Osteocyte (in vitro differentiated cells): ENCODE measurements around the gene EME2. TPM values are rescaled to one million over a fixed set of nuclear protein-coding genes. Genes with fewer than 3 reads are reported as not detected.

Source experiments
- DNase-seq: peaks from one replicate; pipeline ENCODE4 v3.0.0; 2021; ENCODE audit warnings: mixed read lengths; ENCODE audit not compliant: unreplicated experiment; ENCODE audit errors: extremely low spot score
- H3K27ac Mint-ChIP-seq: one replicate; pipeline ENCODE4 v1.8.0; 2021; ENCODE audit warnings: mild to moderate bottlenecking, mixed read lengths; ENCODE audit not compliant: unreplicated experiment
- H3K27me3 Mint-ChIP-seq: one replicate; pipeline ENCODE4 v1.8.0; 2021; ENCODE audit warnings: mixed read lengths; ENCODE audit not compliant: unreplicated experiment
- H3K36me3 Mint-ChIP-seq: one replicate; pipeline ENCODE4 v1.8.0; 2021; ENCODE audit warnings: mixed read lengths; ENCODE audit not compliant: unreplicated experiment
- H3K4me1 Mint-ChIP-seq: one replicate; pipeline ENCODE4 v1.8.0; 2021; ENCODE audit warnings: mixed read lengths; ENCODE audit not compliant: unreplicated experiment
- H3K4me3 Mint-ChIP-seq: one replicate; pipeline ENCODE4 v1.8.0; 2021; ENCODE audit warnings: mild to moderate bottlenecking, moderate library complexity, mixed read lengths; ENCODE audit not compliant: unreplicated experiment
- H3K9me3 Mint-ChIP-seq: one replicate; pipeline ENCODE4 v1.8.0; 2021; ENCODE audit warnings: mixed read lengths; ENCODE audit not compliant: unreplicated experiment
- total RNA-seq: library from RNA; stranded (reverse); gene quantifications from 2 replicates; pipeline ENCODE4 v1.2.1, GENCODE V29; 2021
- TF ChIP-seq, protein P1 (sequence below): fragments of 200-600 bp; sonication (generic); IDR thresholded peaks from 2 replicates; pipeline ENCODE4 v1.5.0; 2021; ENCODE audit warnings: antibody characterized with exemption, mild to moderate bottlenecking, moderate library complexity

The EME2 gene
- total RNA-seq, 1 donor from 2014 or later: 21.5 TPM

DNA sequence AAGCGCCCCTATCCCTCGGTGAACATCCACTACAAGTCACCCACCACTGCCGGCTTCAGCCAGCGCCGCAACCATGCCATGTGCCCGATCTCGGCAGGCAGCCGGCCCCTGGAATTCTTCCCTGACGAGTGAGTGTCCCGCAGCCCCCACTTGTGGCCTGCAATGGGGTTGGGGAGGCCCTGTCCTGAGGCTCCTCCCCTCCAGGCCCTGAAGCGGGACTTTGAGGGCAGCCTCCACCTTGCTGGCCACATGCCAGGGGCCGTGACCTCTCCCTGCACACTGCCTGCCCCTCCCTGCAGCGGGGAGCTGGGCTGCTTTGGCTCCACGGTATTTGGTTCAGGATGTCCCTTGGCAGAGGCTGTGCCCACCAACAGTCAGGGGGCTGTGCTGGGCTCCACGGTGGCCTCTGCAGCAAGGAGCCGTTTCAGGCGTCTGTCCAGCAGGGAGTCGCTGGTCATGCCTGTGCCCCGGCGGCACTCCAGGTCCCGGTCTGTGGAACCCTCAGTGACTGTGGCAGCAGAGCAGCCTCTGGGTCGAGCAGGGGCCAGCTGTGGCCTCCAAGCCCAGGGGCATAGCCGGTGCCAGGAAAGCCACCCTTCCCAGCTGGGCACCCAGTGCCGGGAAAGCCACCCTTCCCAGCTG lies 9.6 kb upstream of the EME2 start:
- Mint-ChIP-seq H3K4me3 (no peak overlapping the region), H3K27ac (no peak overlapping the region), H3K9me3 (no peaks in the 10 kb centered on the region), H3K36me3 (peaks cover 7% of the 10 kb centered on the region), H3K4me1 (no peaks in the 10 kb centered on the region), H3K27me3 (no peaks in the 10 kb centered on the region)
- DNase-seq: no peak
- TF ChIP-seq, protein P1, sequence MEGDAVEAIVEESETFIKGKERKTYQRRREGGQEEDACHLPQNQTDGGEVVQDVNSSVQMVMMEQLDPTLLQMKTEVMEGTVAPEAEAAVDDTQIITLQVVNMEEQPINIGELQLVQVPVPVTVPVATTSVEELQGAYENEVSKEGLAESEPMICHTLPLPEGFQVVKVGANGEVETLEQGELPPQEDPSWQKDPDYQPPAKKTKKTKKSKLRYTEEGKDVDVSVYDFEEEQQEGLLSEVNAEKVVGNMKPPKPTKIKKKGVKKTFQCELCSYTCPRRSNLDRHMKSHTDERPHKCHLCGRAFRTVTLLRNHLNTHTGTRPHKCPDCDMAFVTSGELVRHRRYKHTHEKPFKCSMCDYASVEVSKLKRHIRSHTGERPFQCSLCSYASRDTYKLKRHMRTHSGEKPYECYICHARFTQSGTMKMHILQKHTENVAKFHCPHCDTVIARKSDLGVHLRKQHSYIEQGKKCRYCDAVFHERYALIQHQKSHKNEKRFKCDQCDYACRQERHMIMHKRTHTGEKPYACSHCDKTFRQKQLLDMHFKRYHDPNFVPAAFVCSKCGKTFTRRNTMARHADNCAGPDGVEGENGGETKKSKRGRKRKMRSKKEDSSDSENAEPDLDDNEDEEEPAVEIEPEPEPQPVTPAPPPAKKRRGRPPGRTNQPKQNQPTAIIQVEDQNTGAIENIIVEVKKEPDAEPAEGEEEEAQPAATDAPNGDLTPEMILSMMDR: no peak

DNA sequence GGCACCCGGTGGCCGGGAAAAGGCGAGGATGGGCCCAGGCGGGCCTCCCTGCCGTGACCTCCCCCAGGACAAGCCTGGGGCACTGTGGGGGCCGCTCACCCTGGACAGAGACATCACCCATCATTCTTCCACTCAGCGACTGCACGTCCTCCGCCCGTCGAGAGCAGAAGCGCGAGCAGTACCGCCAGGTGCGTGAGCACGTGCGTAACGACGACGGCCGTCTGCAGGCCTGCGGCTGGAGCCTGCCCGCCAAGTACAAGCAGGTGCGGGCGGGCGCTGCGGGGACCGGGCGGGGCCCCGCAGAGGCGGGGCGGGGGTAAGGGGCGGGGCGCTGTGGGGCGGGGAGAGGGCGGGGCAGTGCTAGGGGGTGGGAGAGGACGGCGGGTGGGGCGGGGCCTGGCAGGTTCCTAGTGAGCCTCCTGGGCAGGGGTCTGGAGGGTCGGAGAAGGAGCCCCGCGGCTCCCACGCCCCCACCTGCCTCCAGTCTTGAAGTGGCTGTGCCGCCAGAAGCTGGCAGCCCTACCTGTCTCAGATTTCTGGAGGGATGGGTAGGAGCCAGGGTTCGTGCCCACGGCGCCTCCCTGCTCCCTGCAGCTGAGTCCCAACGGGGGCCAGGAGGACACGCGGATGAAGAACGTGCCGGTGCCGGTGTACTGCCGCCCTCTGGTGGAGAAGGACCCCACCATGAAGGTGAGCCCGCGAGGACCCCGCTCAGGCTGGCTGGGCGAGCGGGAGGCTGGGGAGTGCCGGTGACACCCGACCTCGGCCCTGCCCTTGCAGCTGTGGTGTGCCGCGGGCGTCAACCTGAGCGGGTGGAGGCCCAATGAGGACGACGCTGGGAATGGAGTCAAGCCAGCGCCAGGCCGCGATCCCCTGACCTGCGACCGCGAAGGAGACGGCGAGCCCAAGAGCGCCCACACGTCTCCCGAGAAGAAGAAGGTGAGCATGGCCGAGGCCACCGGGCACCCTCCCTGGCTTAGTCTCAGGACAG lies 8.8 kb upstream of the EME2 start:
- no peak for DNase-seq
- no peaks in the 10 kb centered on the region for H3K4me1 Mint-ChIP-seq

DNA sequence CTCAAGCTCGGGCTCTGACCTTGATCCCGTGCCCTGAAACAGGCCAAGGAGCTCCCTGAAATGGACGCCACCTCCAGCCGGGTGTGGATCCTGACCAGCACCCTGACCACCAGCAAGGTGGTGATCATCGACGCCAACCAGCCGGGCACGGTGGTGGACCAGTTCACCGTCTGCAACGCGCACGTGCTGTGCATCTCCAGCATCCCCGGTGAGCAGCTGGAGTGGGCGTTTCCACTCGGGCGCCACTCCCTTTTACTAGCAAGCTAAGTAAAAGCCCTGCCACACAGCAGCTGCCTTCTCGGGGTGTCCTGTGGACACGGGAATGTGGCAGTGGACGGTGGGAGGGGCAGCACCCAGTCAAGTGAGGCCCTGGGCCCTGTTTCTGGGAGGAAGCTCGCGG lies 7.6 kb upstream of the EME2 start:
- no peaks in the 10 kb centered on the region for H3K4me1 Mint-ChIP-seq
- no peaks in the 10 kb centered on the region for H3K27me3 Mint-ChIP-seq
- no peak overlapping the region for H3K27ac Mint-ChIP-seq
- DNase-seq: no peak
- H3K36me3 Mint-ChIP-seq: peaks cover 8% of the 10 kb centered on the region
- TF ChIP-seq, protein P1: no peak
- no peaks in the 10 kb centered on the region for H3K9me3 Mint-ChIP-seq
- no peak overlapping the region for H3K4me3 Mint-ChIP-seq

More for the DNA sequence above, 8.8 kb upstream of the EME2 start:
- H3K27me3 Mint-ChIP-seq: no peaks in the 10 kb centered on the region
- TF ChIP-seq, protein P1: peak; percentile 65
- H3K36me3 Mint-ChIP-seq: peaks cover 8% of the 10 kb centered on the region
- no peak overlapping the region for H3K27ac Mint-ChIP-seq
- no peak overlapping the region for H3K4me3 Mint-ChIP-seq
- H3K9me3 Mint-ChIP-seq: no peaks in the 10 kb centered on the region

GRCh38 chr16:1765826-1766225 lies 6.8 kb upstream of the EME2 start:
- Mint-ChIP-seq H3K4me1 (peaks cover 4% of the 10 kb centered on the region), H3K9me3 (no peaks in the 10 kb centered on the region), H3K27ac (no peak overlapping the region), H3K27me3 (no peaks in the 10 kb centered on the region), H3K4me3 (no peak overlapping the region), H3K36me3 (peaks cover 8% of the 10 kb centered on the region)
- DNase-seq: no peak
- TF ChIP-seq, protein P1: no peak

GRCh38 chr16:1766231-1766630 lies 6.4 kb upstream of the EME2 start:
- Mint-ChIP-seq H3K9me3 (no peaks in the 10 kb centered on the region), H3K27ac (no peak overlapping the region), H3K4me1 (peaks cover 4% of the 10 kb centered on the region), H3K27me3 (no peaks in the 10 kb centered on the region), H3K36me3 (peaks cover 7% of the 10 kb centered on the region), H3K4me3 (no peak overlapping the region)
- TF ChIP-seq, protein P1: no peak
- no peak for DNase-seq
